GM21526 (cell line): ENCODE data around the gene CRY2.

ENCODE experiments used
- ATAC-seq: cut with Tn5 transposase; IDR thresholded peaks from one replicate; pipeline ENCODE4 v1.9.1; 2021; ENCODE audit warnings: moderate library complexity; ENCODE audit not compliant: unreplicated experiment, low FRiP score

The CRY2 gene

DNA sequence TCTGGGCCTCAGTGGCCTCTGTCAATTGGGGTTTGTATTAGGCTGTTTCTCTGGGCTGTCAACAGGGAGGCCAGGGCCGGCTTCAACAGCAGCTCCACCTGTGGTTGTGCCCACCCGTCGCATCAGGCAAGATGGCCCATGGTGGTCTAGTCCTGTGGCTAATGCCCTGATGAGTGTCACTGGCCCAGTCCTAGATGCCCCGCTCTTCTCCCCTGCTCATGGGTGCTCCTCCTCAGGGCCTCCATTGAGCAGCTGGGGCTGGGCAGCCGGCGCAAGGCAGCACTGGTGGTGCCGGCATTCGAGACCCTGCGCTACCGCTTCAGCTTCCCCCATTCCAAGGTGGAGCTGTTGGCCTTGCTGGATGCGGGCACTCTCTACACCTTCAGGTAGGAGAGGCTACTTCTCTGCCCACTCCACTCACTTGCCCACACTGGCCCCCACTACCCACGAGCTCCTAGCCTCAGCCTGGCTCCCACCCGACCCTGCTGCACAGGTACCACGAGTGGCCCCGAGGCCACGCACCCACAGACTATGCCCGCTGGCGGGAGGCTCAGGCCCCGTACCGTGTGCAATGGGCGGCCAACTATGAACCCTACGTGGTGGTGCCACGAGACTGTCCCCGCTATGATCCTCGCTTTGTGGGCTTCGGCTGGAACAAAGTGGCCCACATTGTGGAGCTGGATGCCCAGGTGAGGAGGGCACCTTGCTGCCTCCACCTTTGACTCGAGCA lies 80.6 kb downstream of the CRY2 start:
- ATAC-seq, result no peak

DNA sequence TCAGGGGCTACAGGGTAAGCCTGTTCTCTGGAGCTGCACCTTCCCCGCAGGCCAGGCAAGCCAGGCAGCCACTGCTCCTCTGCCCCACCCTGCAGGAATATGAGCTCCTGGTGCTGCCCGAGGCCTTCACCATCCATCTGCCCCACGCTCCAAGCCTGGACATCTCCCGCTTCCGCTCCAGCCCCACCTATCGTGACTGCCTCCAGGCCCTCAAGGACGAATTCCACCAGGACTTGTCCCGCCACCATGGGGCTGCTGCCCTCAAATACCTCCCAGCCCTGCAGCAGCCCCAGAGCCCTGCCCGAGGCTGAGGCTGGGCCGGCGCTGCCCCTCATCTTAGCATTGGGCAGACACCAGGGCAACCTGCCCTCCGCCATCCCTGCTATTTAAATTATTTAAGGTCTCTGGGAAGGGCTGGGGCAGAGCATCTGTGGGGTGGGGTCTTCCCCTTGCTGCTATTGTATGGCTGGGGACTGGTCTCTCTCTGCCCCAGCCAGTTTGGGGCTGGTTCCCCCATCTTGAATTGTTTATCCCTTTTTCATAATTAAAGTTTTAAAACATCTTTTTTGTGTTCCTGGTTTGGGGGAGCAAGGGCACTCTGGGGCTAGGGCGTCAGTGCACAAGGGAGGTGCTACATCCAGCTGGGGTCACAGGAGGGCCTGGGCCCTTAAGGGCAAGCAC lies 81.4 kb downstream of the CRY2 start:
- ATAC-seq, result no peak

GRCh38 chr11:45929486-45930030 lies 82.3 kb downstream of the CRY2 start:
- ATAC-seq, result peak; percentile 4

DNA sequence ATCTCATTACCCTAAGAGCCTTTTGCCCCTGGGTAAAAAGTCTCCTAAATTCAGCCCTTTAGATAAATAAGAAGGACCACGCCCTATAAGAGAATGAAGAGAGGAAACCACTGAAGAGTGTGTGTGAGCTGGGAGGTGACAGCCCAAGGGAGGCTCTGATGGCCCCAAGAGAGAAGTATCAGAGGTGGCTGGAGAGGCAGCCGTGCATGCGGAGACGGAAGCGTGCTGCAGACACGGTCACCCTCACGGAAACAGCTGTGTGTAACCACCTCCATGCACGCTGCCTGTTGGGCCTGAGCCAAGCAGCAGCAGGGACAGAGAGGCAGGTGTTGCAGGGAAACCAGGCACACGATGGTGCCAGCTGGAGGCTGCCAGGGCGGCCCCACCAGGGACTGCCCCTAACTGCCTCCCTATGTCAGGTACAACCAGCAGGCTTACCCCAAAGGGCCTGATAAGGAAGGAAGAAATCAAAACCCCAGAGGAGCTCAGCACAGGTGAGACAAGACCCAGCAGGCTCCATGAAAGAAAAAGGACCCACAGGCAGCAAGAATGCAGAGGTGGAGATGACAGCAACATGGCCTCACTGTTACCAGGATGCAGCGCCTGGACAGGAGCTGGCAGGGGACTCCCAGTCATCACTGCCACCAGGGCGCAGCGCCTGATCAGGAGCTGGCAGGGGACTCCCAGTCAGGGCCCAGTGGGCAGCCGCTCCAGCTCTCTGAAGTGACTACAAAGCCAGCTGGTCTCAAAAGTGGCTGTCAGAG lies 82.9 kb downstream of the CRY2 start:
- ATAC-seq, result peak; percentile 85

GRCh38 chr11:45930951-45931570 lies 83.8 kb downstream of the CRY2 start:
- no peak for ATAC-seq

DNA sequence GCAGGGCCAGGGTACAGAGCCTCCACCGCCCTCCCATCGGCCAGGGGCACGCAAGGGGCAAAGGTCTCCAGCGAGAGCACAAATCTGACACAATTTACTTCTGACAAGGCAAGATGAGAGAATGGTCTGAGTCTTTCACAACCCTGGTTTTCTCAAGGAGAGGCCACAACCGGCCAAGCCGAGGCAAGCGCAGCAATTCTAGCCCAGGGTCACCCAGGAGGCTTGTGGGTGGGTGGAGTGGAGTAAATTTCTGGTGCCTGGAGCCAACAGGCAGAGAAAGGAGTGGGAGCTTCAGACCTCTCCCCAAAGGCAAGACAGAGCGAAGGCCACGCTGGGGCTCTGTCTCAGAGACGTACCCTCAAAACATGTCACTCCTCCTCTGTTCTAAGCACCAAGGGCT lies 84.5 kb downstream of the CRY2 start:
- no peak for ATAC-seq

DNA sequence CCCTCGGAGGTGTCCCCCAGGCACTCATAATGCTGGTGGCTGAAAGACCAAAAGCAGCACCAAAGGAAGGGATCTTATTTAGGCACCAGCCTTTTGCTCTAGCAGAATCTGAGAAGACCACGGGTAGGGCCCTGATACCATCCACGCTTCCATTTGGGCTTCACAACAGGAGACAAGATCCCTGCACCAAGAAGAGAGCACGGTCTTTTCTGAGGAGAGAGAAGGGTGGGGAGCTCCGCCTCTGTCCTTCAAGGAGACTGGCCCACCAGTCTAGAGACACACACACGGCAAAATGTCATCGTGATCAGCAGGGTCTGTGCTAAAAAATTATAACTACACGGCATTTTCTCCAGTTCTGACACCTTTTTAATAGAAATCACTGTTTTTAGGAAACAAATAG lies 84.9 kb downstream of the CRY2 start:
- no peak for ATAC-seq
